GM23248 (cell line): ENCODE results near the gene MRPL45. TPM values are rescaled to one million over a fixed set of nuclear protein-coding genes. Genes with fewer than 3 reads are reported as not detected.

Experiments used
- DNase-seq: peaks from one replicate; pipeline ENCODE4 v3.0.0-alpha.2; 2015
- H2AFZ ChIP-seq: fragments of 200-600 bp; sonication (generic); 2 replicates; pipeline ENCODE4 v1.6.1; 2016; ENCODE audit warnings: antibody characterized with exemption
- H3F3A ChIP-seq: fragments of 200-600 bp; sonication (generic); 2 replicates; pipeline ENCODE4 v1.6.1; 2016; ENCODE audit warnings: mild to moderate bottlenecking, antibody characterized with exemption, mixed run types; ENCODE audit not compliant: insufficient read depth
- H3K27ac ChIP-seq: fragments of 200-600 bp; sonication (generic); 2 replicates; pipeline ENCODE4 v1.5.1; 2016; ENCODE audit warnings: mild to moderate bottlenecking
- H3K27me3 ChIP-seq: fragments of 200-600 bp; sonication (generic); replicated peaks from 2 replicates; pipeline ENCODE4 v1.6.1; 2016; ENCODE audit warnings: mild to moderate bottlenecking; ENCODE audit not compliant: insufficient read depth
- H3K36me3 ChIP-seq: fragments of 200-600 bp; sonication (generic); 2 replicates; pipeline ENCODE4 v1.6.1; 2016; ENCODE audit warnings: low read depth, mild to moderate bottlenecking
- H3K4me1 ChIP-seq: fragments of 200-600 bp; sonication (generic); 2 replicates; pipeline ENCODE4 v1.6.1; 2016; ENCODE audit warnings: mild to moderate bottlenecking; ENCODE audit not compliant: insufficient read depth
- H3K4me2 ChIP-seq: fragments of 200-600 bp; sonication (generic); one replicate; pipeline ENCODE4 v1.6.1; 2016; ENCODE audit warnings: mild to moderate bottlenecking; ENCODE audit not compliant: unreplicated experiment
- H3K4me3 ChIP-seq: fragments of 200-600 bp; sonication (generic); 2 replicates; pipeline ENCODE4 v1.5.1; 2016; ENCODE audit warnings: mild to moderate bottlenecking
- H3K79me2 ChIP-seq: fragments of 200-600 bp; sonication (generic); 2 replicates; pipeline ENCODE4 v1.6.1; 2016; ENCODE audit warnings: mild to moderate bottlenecking; ENCODE audit not compliant: insufficient read depth
- H3K9ac ChIP-seq: fragments of 200-600 bp; sonication (generic); 2 replicates; pipeline ENCODE4 v1.6.1; 2016; ENCODE audit warnings: mild to moderate bottlenecking
- H3K9me2 ChIP-seq: fragments of 200-600 bp; sonication (generic); 2 replicates; pipeline ENCODE4 v1.6.1; 2016; ENCODE audit warnings: mixed run types, mild to moderate bottlenecking, moderate library complexity; ENCODE audit not compliant: insufficient read depth
- H3K9me3 ChIP-seq: fragments of 200-600 bp; sonication (generic); one replicate; pipeline ENCODE4 v1.6.1; 2017; ENCODE audit warnings: low read depth
- H4K20me1 ChIP-seq: fragments of 200-600 bp; sonication (generic); 2 replicates; pipeline ENCODE4 v1.6.0; 2016; ENCODE audit not compliant: insufficient read depth
- EZH2 ChIP-seq: fragments of 200-600 bp; sonication (generic); IDR thresholded peaks from 2 replicates; pipeline ENCODE4 v1.6.1; 2018; ENCODE audit warnings: antibody characterized with exemption, mild to moderate bottlenecking; ENCODE audit not compliant: insufficient read depth, poor library complexity, severe bottlenecking
- EZH2phosphoT487 ChIP-seq: fragments of 200-600 bp; sonication (generic); IDR thresholded peaks from 2 replicates; pipeline ENCODE4 v1.6.1; 2018; ENCODE audit warnings: antibody characterized with exemption, moderate library complexity, mild to moderate bottlenecking, low read depth; ENCODE audit not compliant: insufficient read depth
- WGBS, 2 experiments: methylation state at CpG; one replicate each; pipeline ENCODE4 v1.1.6; 2015 to 2017; ENCODE audit warnings: low lambda C conversion rate in 2 of 2, low coverage in 1 of 2; ENCODE audit errors: missing lambda C conversion rate in 2 of 2; 5-methylcytosine and 5-hydroxymethylcytosine counted together
- in situ Hi-C: fragments of 300-500 bp; cut with MboI; formaldehyde crosslinking; loops from 2 replicates; pipeline ENCODE4 v1.15.0; 2020
- polyA plus RNA-seq: library from polyadenylated mRNA; unstranded; fragments of >200 nt; fragmentation: Nextera tagmentation; extraction: Ambion mirVana; gene quantifications from 2 replicates; pipeline ENCODE4 v1.2.1, GENCODE V29; 2016
- total RNA-seq: library from RNA; depleted of rRNA; stranded (reverse); fragments of >200 nt; shearing (Covaris generic); gene quantifications from 2 replicates; pipeline ENCODE4 v1.2.3, GENCODE V29; 2014; rRNA removed

Gene MRPL45
- total and polyA plus RNA-seq, 2 experiments from 2014 or later: 32.0 to 42.6 TPM

GRCh38 chr17:38363016-38363415, 66.0 kb downstream of the MRPL45 start:
- Histone ChIP-seq H2AFZ (no peak overlapping the region), H3K4me3 (no peak overlapping the region), H3K9ac (no peak overlapping the region), H3K4me1 (peaks cover 18% of the 10 kb centered on the region), H3K79me2 (peaks cover 55% of the 10 kb centered on the region), H4K20me1 (no peaks in the 10 kb centered on the region; the same call in 1 of the 2 replicates), H3K27me3 (no peaks in the 10 kb centered on the region), H3K36me3 (peaks cover 10% of the 10 kb centered on the region; the same call in 1 of the 2 replicates), H3K9me3 (no peaks in the 10 kb centered on the region), H3K9me2 (no peaks in the 10 kb centered on the region), H3K4me2 (no peak overlapping the region), H3K27ac (no peak overlapping the region), H3F3A (no peaks in the 10 kb centered on the region)
- TF ChIP-seq EZH2phosphoT487 (no peak), EZH2 (no peak)
- WGBS, 2 experiments: 92 to 93% methylated on average over 5 of the region's 5 CpGs
- DNase-seq: no peak
- in situ Hi-C loops: no loop called here

GRCh38 chr17:38364741-38365140, 67.8 kb downstream of the MRPL45 start:
- no peaks in the 10 kb centered on the region for H3F3A ChIP-seq
- no peak overlapping the region for H2AFZ ChIP-seq
- H3K9me3 ChIP-seq: no peaks in the 10 kb centered on the region
- no peaks in the 10 kb centered on the region; the same call in 1 of the 2 replicates for H4K20me1 ChIP-seq
- H3K27me3 ChIP-seq: no peaks in the 10 kb centered on the region
- no peak overlapping the region for H3K4me3 ChIP-seq
- DNase-seq: no peak
- TF ChIP-seq EZH2 (no peak), EZH2phosphoT487 (no peak)
- no peak overlapping the region for H3K9ac ChIP-seq
- H3K36me3 ChIP-seq: peaks cover 13% of the 10 kb centered on the region; the same call in 1 of the 2 replicates
- no peak overlapping the region for H3K4me2 ChIP-seq
- H3K9me2 ChIP-seq: no peaks in the 10 kb centered on the region
- in situ Hi-C loops: no loop called here
- H3K4me1 ChIP-seq: peaks cover 18% of the 10 kb centered on the region
- H3K27ac ChIP-seq: no peak overlapping the region
- H3K79me2 ChIP-seq: peaks cover 46% of the 10 kb centered on the region
- 93 to 95% methylated on average over 8 of the region's 8 CpGs for WGBS, 2 experiments

GRCh38 chr17:38369124-38369886, 72.3 kb downstream of the MRPL45 start:
- H3K4me3 ChIP-seq: no peak overlapping the region
- H3K36me3 ChIP-seq: peaks cover 23% of the 10 kb centered on the region; the same call in 1 of the 2 replicates
- in situ Hi-C loops: no loop called here
- TF ChIP-seq EZH2phosphoT487 (no peak), EZH2 (no peak)
- no peak overlapping the region for H3K27ac ChIP-seq
- no peak overlapping the region for H3K9ac ChIP-seq
- H3K4me1 ChIP-seq: 0 out of 2 replicates have a peak, but pooled peaks cover 4% of the 10 kb centered on the region
- H3K9me3 ChIP-seq: no peaks in the 10 kb centered on the region
- no peak for DNase-seq
- no peaks in the 10 kb centered on the region for H4K20me1 ChIP-seq
- WGBS, 2 experiments: 88 to 89% methylated on average over 8 of the region's 8 CpGs
- H3K79me2 ChIP-seq: 0 out of 2 replicates have a peak, but pooled peaks cover 1% of the 10 kb centered on the region
- no peaks in the 10 kb centered on the region for H3K27me3 ChIP-seq
- no peaks in the 10 kb centered on the region for H3F3A ChIP-seq
- H3K9me2 ChIP-seq: no peaks in the 10 kb centered on the region
- H2AFZ ChIP-seq: no peak overlapping the region
- H3K4me2 ChIP-seq: no peak overlapping the region

Other genes starting within 250 kb of the MRPL45 start
- gene TBC1D3C, start 228.5 kb upstream of the MRPL45 start, total RNA-seq: not detected in 2 replicates
- not detected in 2 replicates for gene TBC1D3C, start 228.5 kb upstream of the MRPL45 start, polyA plus RNA-seq
- not detected in 2 replicates for gene TBC1D3E, start 169.2 kb upstream of the MRPL45 start, total RNA-seq
- gene TBC1D3E, start 169.2 kb upstream of the MRPL45 start, polyA plus RNA-seq: not detected in 2 replicates
- not detected in 2 replicates for gene TBC1D3, start 104.6 kb upstream of the MRPL45 start, total RNA-seq
- 0.15 TPM in 1 of 2 replicates, not detected in the other for gene TBC1D3, start 104.6 kb upstream of the MRPL45 start, polyA plus RNA-seq
- not detected in 2 replicates for gene GPR179, start 46.8 kb downstream of the MRPL45 start, total RNA-seq
- gene GPR179, start 46.8 kb downstream of the MRPL45 start, polyA plus RNA-seq: not detected in 2 replicates
- gene SOCS7, start 54.7 kb downstream of the MRPL45 start, total RNA-seq: 6.8 and 9.9 TPM in 2 replicates
- 1.3 TPM in 2 replicates for gene SOCS7, start 54.7 kb downstream of the MRPL45 start, polyA plus RNA-seq
- 64.2 and 69.4 TPM in 2 replicates for gene ARHGAP23, start 131.3 kb downstream of the MRPL45 start, total RNA-seq
- 5.3 and 6.6 TPM in 2 replicates for gene ARHGAP23, start 131.3 kb downstream of the MRPL45 start, polyA plus RNA-seq